Measurements from ENCODE around the gene POLR2C.

The POLR2C gene

GRCh38 chr16:57452021-57452420, 10.5 kb upstream of the POLR2C start:
- no peak for DNase-seq (ENCODE audit: low read depth)

GRCh38 chr16:57462978-57463362, 491 bp downstream of the POLR2C start:
- DNase-seq (ENCODE audit: low read depth), result no peak

- DNase-seq (ENCODE audit: low read depth), result no peak
These were observed 2.0 kb downstream of the POLR2C start for GRCh38 chr16:57464523-57464922.

GRCh38 chr16:57468346-57468745, 5.9 kb downstream of the POLR2C start:
- DNase-seq (ENCODE audit: low read depth), result no peak

GRCh38 chr16:57469046-57469445, 6.6 kb downstream of the POLR2C start:
- no peak for DNase-seq (ENCODE audit: low read depth)

- DNase-seq (ENCODE audit: low read depth), result no peak
These were observed 7.5 kb downstream of the POLR2C start for GRCh38 chr16:57469917-57470470.

- no peak for DNase-seq (ENCODE audit: low read depth)
These were observed 8.2 kb downstream of the POLR2C start for GRCh38 chr16:57470711-57471110.

- DNase-seq (ENCODE audit: low read depth), result no peak
These were observed 8.7 kb downstream of the POLR2C start for GRCh38 chr16:57471209-57471608.

GRCh38 chr16:57471852-57472664, 9.6 kb downstream of the POLR2C start:
- no peak for DNase-seq (ENCODE audit: low read depth)

- no peak for DNase-seq (ENCODE audit: low read depth)
These were observed 10.2 kb downstream of the POLR2C start for GRCh38 chr16:57472665-57473060.

- no peak for DNase-seq (ENCODE audit: low read depth)
These were observed 10.8 kb downstream of the POLR2C start for GRCh38 chr16:57473176-57473840.

GRCh38 chr16:57473906-57474305, 11.4 kb downstream of the POLR2C start:
- no peak for DNase-seq (ENCODE audit: low read depth)

- DNase-seq (ENCODE audit: low read depth), result no peak
These were observed 12.5 kb downstream of the POLR2C start for GRCh38 chr16:57474671-57475661.

GRCh38 chr16:57475711-57476339, 13.3 kb downstream of the POLR2C start:
- DNase-seq (ENCODE audit: low read depth), result peak; percentile 65

- DNase-seq (ENCODE audit: low read depth), result no peak
These were observed 14.3 kb downstream of the POLR2C start for GRCh38 chr16:57476546-57477410.

GRCh38 chr16:57477531-57478202, 15.2 kb downstream of the POLR2C start:
- no peak for DNase-seq (ENCODE audit: low read depth)

- no peak for DNase-seq (ENCODE audit: low read depth)
These were observed 16.1 kb downstream of the POLR2C start for GRCh38 chr16:57478396-57479204.

GRCh38 chr16:57479205-57479975, 16.9 kb downstream of the POLR2C start:
- no peak for DNase-seq (ENCODE audit: low read depth)

Measured in activated gamma-delta T cell treated with anti-CD3 and anti-CD28 coated beads, Interleukin-2, amount 50 U/mL, for 16 hours (primary cell).